Endothelial cell (in vitro differentiated cells): ENCODE data around the gene AVL9. TPM values are rescaled to one million over a fixed set of nuclear protein-coding genes. Genes with fewer than 3 reads are reported as not detected.

Experiments
- DNase-seq: peaks from one replicate; pipeline ENCODE4 v3.0.0; 2021; ENCODE audit warnings: low spot score
- H3K27ac Mint-ChIP-seq: one replicate; pipeline ENCODE4 v1.8.0; 2021; ENCODE audit warnings: mixed read lengths, inconsistent platforms; ENCODE audit not compliant: unreplicated experiment
- H3K27me3 Mint-ChIP-seq: one replicate; pipeline ENCODE4 v1.8.0; 2021; ENCODE audit warnings: mild to moderate bottlenecking, moderate library complexity, mixed read lengths, inconsistent platforms; ENCODE audit not compliant: unreplicated experiment
- H3K36me3 Mint-ChIP-seq: one replicate; pipeline ENCODE4 v1.8.0; 2021; ENCODE audit warnings: mild to moderate bottlenecking, low read depth, mixed read lengths, inconsistent platforms; ENCODE audit not compliant: unreplicated experiment
- H3K4me1 Mint-ChIP-seq: one replicate; pipeline ENCODE4 v1.8.0; 2021; ENCODE audit warnings: mild to moderate bottlenecking, mixed read lengths, inconsistent platforms; ENCODE audit not compliant: unreplicated experiment
- H3K4me3 Mint-ChIP-seq: one replicate; pipeline ENCODE4 v1.8.0; 2021; ENCODE audit warnings: mild to moderate bottlenecking, mixed read lengths, inconsistent platforms; ENCODE audit not compliant: unreplicated experiment
- H3K9me3 Mint-ChIP-seq: one replicate; pipeline ENCODE4 v1.8.0; 2021; ENCODE audit warnings: mixed read lengths, inconsistent platforms; ENCODE audit not compliant: unreplicated experiment
- CTCF ChIP-seq: fragments of 200-600 bp; sonication (generic); IDR thresholded peaks from one replicate; pipeline ENCODE4 v1.5.0; 2021; ENCODE audit warnings: antibody characterized with exemption; ENCODE audit not compliant: unreplicated experiment
- total RNA-seq: library from RNA; stranded (reverse); fragmentation: NEBNext Ultra II Directional; extraction: Animal tissue kit (Norgen Biotek cat#: 25700); gene quantifications from one replicate; pipeline ENCODE4 v1.2.1, GENCODE V29; 2021; ENCODE audit not compliant: unreplicated experiment

The AVL9 gene
- total RNA-seq, 1 donor from 2014 or later = 43.7 TPM

DNA sequence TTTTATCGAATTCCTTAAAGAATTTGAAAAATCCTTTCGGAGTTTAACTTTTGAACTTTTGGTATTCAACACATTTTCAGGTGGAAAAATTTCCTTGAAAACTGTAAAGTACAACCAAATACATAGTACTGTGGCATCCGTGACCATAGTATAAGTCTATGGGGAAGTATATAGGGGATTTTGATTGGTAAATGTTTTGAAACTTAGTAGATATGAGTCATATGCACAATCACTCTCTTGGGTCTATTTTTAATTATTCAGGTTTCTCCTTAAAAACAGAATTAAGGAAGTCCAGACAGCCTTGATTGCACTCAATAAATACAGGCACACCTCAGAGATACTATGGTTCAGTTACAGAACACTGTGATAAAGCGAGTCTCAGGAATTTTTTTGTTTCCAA lies 64.2 kb downstream of the AVL9 start:
- H3K27me3 Mint-ChIP-seq = no peaks in the 10 kb centered on the region
- peaks cover 6% of the 10 kb centered on the region for H3K4me1 Mint-ChIP-seq
- H3K9me3 Mint-ChIP-seq = no peaks in the 10 kb centered on the region
- TF ChIP-seq CTCF = no peak
- DNase-seq = no peak
- H3K4me3 Mint-ChIP-seq = no peak overlapping the region
- no peak overlapping the region for H3K27ac Mint-ChIP-seq
- H3K36me3 Mint-ChIP-seq = peaks cover 19% of the 10 kb centered on the region

- Mint-ChIP-seq H3K4me1 (peaks cover 12% of the 10 kb centered on the region), H3K9me3 (no peaks in the 10 kb centered on the region), H3K27me3 (no peaks in the 10 kb centered on the region), H3K27ac (no peak overlapping the region), H3K36me3 (peaks cover 19% of the 10 kb centered on the region), H3K4me3 (no peak overlapping the region)
- no peak for TF ChIP-seq CTCF
- no peak for DNase-seq
Observed at GRCh38 chr7:32560075-32560474, 64.8 kb downstream of the AVL9 start.

GRCh38 chr7:32561613-32562012 lies 66.3 kb downstream of the AVL9 start:
- TF ChIP-seq CTCF = no peak
- Mint-ChIP-seq H3K4me3 (no peak overlapping the region), H3K4me1 (peaks cover 12% of the 10 kb centered on the region), H3K36me3 (peaks cover 19% of the 10 kb centered on the region), H3K27ac (no peak overlapping the region), H3K9me3 (no peaks in the 10 kb centered on the region), H3K27me3 (no peaks in the 10 kb centered on the region)
- no peak for DNase-seq

- no peaks in the 10 kb centered on the region for H3K9me3 Mint-ChIP-seq
- no peak overlapping the region for H3K4me3 Mint-ChIP-seq
- peak; percentile 10 for DNase-seq
- peak overlapping the region; percentile 32 for H3K27ac Mint-ChIP-seq
- peaks cover 12% of the 10 kb centered on the region for H3K4me1 Mint-ChIP-seq
- no peak for TF ChIP-seq CTCF
- H3K36me3 Mint-ChIP-seq = peaks cover 15% of the 10 kb centered on the region
- no peaks in the 10 kb centered on the region for H3K27me3 Mint-ChIP-seq
Observed at GRCh38 chr7:32564542-32564941, 69.3 kb downstream of the AVL9 start.

GRCh38 chr7:32569388-32570289 lies 74.3 kb downstream of the AVL9 start:
- Mint-ChIP-seq H3K27ac (no peak overlapping the region), H3K27me3 (no peaks in the 10 kb centered on the region), H3K36me3 (no peaks in the 10 kb centered on the region), H3K4me3 (no peak overlapping the region), H3K9me3 (no peaks in the 10 kb centered on the region), H3K4me1 (peaks cover 7% of the 10 kb centered on the region)
- TF ChIP-seq CTCF = no peak
- DNase-seq = no peak
